D721Med (cell line): ENCODE data around the gene MAZ.

ENCODE experiments used
- DNase-seq: peaks from one replicate; pipeline ENCODE4 v3.0.0; 2011; ENCODE audit warnings: low spot score; ENCODE audit not compliant: insufficient read length
- FAIRE-seq: peaks from 2 replicates; lab custom pipeline; 2011; peaks lifted over from hg19 to GRCh38; lab: Jason Lieb, UNC
- TF ChIP-seq, protein P1 (sequence below): IDR thresholded peaks from 2 replicates; pipeline ENCODE4 v1.5.1; 2012; ENCODE audit warnings: mild to moderate bottlenecking, control low read depth; ENCODE audit not compliant: insufficient read depth; ENCODE audit errors: missing control alignments

MAZ gene

DNA sequence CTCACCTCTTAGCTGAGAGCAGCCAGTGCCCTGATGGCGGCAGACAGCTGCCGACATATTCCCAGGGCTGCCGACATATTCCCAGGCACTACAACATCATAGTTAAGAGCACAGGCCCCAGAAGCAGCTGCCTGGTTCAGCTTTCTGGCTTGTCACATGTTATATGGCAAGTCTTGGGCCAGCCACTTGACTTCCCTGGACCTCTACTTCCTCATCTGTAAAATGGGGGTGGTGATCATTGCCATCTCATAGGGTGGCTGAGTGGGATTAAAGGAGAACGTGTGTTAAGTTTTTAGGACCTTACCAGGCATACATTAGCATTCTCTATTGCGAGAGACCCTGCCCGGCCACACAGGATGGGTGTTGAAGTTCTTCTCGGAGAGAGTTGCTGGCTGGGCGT, 37.6 kb downstream of the MAZ start:
- no peak for FAIRE-seq

DNA sequence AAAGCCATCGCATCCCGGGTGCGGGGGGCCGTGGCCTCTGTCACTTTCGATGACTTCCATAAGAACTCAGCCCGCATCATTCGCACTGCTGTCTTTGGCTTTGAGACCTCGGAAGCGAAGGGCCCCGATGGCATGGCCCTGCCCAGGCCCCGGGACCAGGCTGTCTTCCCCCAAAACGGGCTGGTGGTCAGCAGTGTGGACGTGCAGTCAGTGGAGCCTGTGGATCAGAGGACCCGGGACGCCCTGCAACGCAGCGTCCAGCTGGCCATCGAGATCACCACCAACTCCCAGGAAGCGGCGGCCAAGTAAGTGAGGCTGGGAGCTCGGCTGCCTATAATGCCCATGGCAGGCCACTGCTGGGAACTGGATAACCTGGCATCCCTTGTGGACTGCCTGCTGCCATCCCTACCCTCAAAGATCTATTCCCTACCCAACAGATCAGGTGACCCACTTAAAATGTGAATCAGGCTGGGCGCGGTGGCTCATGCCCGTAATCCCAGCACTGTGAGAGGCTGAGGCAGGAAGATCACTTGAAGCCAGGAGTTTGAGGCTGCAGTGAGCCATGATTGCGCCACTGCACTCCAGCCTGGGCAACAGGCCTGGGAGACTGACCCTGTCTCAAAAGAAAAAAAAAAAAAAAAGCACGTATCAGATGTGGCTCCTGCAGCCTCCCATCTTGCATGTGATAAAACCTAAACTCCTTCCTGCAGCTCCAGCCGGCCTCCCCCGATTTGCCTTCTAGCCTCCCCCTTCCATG, 38.4 kb downstream of the MAZ start:
- DNase-seq (no peak), FAIRE-seq (no peak)
- TF ChIP-seq, protein P1, sequence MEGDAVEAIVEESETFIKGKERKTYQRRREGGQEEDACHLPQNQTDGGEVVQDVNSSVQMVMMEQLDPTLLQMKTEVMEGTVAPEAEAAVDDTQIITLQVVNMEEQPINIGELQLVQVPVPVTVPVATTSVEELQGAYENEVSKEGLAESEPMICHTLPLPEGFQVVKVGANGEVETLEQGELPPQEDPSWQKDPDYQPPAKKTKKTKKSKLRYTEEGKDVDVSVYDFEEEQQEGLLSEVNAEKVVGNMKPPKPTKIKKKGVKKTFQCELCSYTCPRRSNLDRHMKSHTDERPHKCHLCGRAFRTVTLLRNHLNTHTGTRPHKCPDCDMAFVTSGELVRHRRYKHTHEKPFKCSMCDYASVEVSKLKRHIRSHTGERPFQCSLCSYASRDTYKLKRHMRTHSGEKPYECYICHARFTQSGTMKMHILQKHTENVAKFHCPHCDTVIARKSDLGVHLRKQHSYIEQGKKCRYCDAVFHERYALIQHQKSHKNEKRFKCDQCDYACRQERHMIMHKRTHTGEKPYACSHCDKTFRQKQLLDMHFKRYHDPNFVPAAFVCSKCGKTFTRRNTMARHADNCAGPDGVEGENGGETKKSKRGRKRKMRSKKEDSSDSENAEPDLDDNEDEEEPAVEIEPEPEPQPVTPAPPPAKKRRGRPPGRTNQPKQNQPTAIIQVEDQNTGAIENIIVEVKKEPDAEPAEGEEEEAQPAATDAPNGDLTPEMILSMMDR = no peak

More for the DNA sequence above, 37.6 kb downstream of the MAZ start:
- TF ChIP-seq, protein P1 = no peak
- DNase-seq = no peak

DNA sequence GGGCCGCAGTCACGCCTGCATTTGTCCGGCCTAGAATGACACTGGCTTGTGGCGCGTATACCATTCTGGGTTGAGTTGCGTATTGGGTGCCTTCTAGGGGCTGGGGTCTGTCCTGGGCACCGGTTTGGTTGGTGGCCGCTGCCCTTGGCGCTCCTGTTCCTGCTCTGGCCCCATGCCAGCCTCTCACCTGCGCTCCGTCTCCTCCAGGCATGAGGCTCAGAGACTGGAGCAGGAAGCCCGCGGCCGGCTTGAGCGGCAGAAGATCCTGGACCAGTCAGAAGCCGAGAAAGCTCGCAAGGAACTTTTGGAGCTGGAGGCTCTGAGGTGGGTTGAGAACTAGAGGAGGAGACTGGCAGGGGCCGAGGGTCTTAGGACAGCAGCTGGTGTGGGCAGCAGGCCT, 39.3 kb downstream of the MAZ start:
- TF ChIP-seq, protein P1 = no peak
- DNase-seq (no peak), FAIRE-seq (no peak)

DNA sequence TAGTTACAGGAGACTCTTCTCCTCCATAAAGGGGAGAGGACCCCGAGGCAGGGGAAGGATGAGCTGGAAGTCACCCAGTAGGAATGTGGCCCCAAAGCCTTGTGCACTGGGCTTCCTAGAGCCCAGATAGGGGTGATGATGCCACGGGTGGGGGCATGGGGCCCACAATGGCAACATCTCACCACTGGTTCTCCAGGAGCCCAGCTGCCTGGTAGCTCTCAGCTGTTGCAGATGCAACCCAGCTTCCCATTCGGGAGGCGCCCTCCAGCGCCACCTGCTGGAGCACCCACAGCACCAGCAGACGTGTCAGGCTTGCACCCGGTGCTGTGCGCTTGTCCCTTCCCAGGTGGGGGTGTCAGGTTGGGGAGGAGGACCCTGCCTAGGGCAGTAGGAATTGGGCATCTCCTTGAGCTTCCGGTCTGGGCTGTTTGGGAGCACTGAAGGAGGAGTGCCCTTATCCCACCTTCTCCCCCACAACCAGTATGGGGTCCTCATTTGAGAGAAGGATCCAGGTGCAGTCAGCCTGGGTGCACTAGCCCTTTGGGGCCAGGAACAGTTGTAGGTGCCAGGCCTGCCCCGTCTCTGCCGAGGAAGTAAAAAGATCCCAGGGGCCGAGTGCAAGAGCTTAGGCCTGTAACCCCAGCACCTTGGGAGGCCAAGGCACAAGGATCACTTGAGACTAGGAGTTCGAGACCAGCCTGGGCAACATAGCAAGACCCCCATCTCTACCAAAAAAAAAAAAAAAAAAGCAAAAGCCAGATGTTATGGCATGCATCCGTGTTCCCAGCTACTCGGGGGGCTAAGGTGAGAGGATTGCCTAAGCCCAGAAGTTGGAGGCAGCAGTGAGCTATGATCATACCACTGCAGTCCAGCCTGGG, 42.3 kb downstream of the MAZ start:
- TF ChIP-seq, protein P1 = peak; percentile 76
- FAIRE-seq = no peak
- peak; percentile 75 for DNase-seq

DNA sequence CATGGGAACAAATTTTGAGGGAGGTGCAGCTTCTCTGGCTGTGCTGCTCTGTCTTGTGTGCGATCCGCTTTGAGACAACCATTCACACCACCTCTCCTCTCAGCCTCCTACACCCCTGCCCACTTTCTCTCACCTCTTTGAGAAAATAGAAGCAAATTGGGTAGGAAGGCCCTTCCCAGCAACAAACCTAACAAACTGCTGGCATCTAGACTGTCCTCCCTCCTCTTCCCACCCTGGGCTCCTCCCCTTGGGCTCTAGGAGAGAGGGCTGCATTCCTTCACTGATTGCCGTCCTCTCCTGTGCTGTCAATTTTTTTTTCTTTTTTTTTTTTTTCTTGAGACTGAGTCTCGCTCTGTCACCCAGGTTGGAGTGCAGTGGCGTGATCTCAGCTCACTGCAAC, 43.2 kb downstream of the MAZ start:
- FAIRE-seq = no peak
- DNase-seq = no peak
- TF ChIP-seq, protein P1 = no peak

DNA sequence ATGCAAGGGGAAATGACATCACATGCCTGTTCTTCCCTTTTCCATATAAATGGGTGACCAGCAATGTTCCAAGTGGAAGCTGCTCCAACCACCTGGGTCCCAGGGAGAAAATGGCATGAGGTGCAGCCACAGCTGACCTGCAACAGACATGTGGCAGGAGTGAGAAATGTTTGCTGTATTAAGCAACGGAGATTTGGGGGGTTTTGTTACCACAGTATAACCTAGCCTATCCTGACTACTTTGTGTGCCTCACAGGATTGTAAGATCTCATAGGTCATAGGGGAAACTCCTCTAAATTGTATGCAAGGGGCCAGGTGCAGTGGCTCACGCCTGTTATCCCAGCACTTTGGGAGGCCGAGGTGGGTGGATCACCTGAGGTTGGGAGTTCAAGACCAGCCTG, 44.7 kb downstream of the MAZ start:
- TF ChIP-seq, protein P1 = no peak
- no peak for FAIRE-seq
- no peak for DNase-seq

DNA sequence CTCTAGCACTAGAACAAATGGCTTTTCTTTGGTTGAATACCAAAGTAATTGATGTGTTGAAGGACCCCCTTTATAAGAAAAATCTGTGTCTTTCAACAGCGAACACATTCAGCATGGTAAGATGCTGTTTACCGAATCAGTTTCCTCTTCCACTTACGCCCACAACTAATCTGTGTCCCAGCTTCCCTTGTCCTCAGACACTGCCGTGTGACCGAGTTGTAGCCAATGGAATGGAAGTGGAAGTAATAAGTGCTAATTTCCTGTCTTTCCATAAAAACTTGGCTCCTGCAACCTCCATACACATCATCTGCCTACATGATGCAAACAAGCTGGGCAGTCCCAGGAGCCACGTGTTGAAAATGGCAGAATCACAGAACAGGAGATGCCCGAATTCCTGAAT, 46.3 kb downstream of the MAZ start:
- TF ChIP-seq, protein P1 = no peak
- DNase-seq (no peak), FAIRE-seq (no peak)
